Measurements from ENCODE around the gene PDE9A. TPM values are rescaled to one million over a fixed set of nuclear protein-coding genes. Genes with fewer than 3 reads are reported as not detected.

Gene PDE9A
- total and polyA plus RNA-seq, 2 of the 4 experiments (the other 2 are of a cell fraction): 0.89 to 0.90 TPM

- Histone ChIP-seq H4K20me1 (ENCODE audit: insufficient read depth, low read length) (no peaks in the 10 kb centered on the region), H2BK120ac (ENCODE audit: low read depth, low read length) (no peak overlapping the region), H3K9me1 (ENCODE audit: insufficient read depth, low read length) (no peaks in the 10 kb centered on the region), H2AK5ac (ENCODE audit: low read depth, low read length) (0 out of 2 replicates have a peak overlapping the region, but pooled peaks have one; percentile 35), H4K5ac (ENCODE audit: low read depth, low read length) (no peak overlapping the region), H2AFZ (replicated peaks; ENCODE audit: low read length, poor library complexity) (no peak overlapping the region), H3K4me1 (ENCODE audit: control insufficient read depth, insufficient read depth, low read length) (peaks cover 10% of the 10 kb centered on the region), H3K4me2 (ENCODE audit: low read depth, low read length) (no peak overlapping the region), H3K18ac (ENCODE audit: low read depth, low read length) (no peak overlapping the region), H3K9me3 (ENCODE audit: control insufficient read depth, insufficient read depth, low read length) (no peaks in the 10 kb centered on the region), H4K91ac (ENCODE audit: insufficient read depth, low read depth, low read length) (no peak overlapping the region), H3K23ac (ENCODE audit: low read depth, low read length) (no peak overlapping the region), H3K4me3 (ENCODE audit: insufficient read depth, low read depth, low read length) (no peak overlapping the region), H3K36me3 (ENCODE audit: control insufficient read depth, insufficient read depth, low read length) (no peaks in the 10 kb centered on the region), H2BK20ac (ENCODE audit: low read depth, low read length) (no peak overlapping the region), H3K27ac (ENCODE audit: insufficient read depth, low read length) (no peak overlapping the region), H3K4ac (ENCODE audit: low read depth, low read length) (no peak overlapping the region), H3K14ac (replicated peaks; ENCODE audit: low read depth, low read length) (no peak overlapping the region), H3K9ac (ENCODE audit: low read depth, low read length) (no peak overlapping the region), H4K8ac (ENCODE audit: low read depth in 2 of 2, low read length in 2 of 2) (no peak overlapping the region), H2BK15ac (ENCODE audit: low read depth, low read length) (no peak overlapping the region), H2BK5ac (ENCODE audit: low read depth, low read length, poor library complexity, severe bottlenecking) (no peak overlapping the region), H3K79me1 (ENCODE audit: low read depth in 1 of 2, low read length in 2 of 2) (no peaks in the 10 kb centered on the region), H3K27me3 (ENCODE audit: control insufficient read depth, insufficient read depth, low read length) (no peaks in the 10 kb centered on the region; the same call in 1 of the 2 replicates), H2AK9ac (replicated peaks; ENCODE audit: low read depth, low read length, poor library complexity) (no peak overlapping the region), H3K56ac (ENCODE audit: extremely low read depth, insufficient read depth, low read length) (no peak overlapping the region)
- ChIA-PET CTCF (no interaction called here), POLR2A (ENCODE audit: unreplicated experiment) (no interaction called here)
- DNase-seq (no peak), ATAC-seq (ENCODE audit: low read depth) (no peak)
- TF ChIP-seq RAD21 (IDR thresholded peaks at IDR 0.05; ENCODE audit: low read length) (no peak), MAFK (IDR thresholded peaks at IDR 0.05; ENCODE audit: low read depth, low read length) (no peak), USF2 (IDR thresholded peaks at IDR 0.05; ENCODE audit: low read depth, low read length) (no peak), POLR2A (IDR thresholded peaks at IDR 0.05; ENCODE audit: low read depth, low read length) (no peak), MXI1 (IDR thresholded peaks at IDR 0.05; ENCODE audit: borderline replicate concordance, low read depth, low read length) (no peak), FOS (IDR thresholded peaks at IDR 0.05; ENCODE audit: low read depth, low read length) (no peak), MAZ (IDR thresholded peaks at IDR 0.05; ENCODE audit: borderline replicate concordance, low read depth, low read length) (no peak), NFE2L2 (IDR thresholded peaks at IDR 0.05; ENCODE audit: low read depth, low read length) (no peak), CHD1 (IDR thresholded peaks at IDR 0.05; ENCODE audit: low read depth, low read length) (no peak)
- in situ Hi-C loops (cut with MboI; ENCODE audit: low sequenced_read_pairs) (no loop called here), intact Hi-C loops (cut with micrococcal nuclease) (no loop called here), dilution Hi-C loops (cut with HindIII; ENCODE audit: low sequenced_read_pairs, unreplicated experiment) (no loop called here)
- no TSS peak for BruUV-seq (replicated peaks)
- 86% methylated on average over 17 of the region's 28 CpGs; no CpG with 5 or more reads in 1 of the 2 experiments for WGBS, 2 experiments (ENCODE audit: extremely low coverage in 2 of 2, insufficient read length in 1 of 2)
These were observed 8.0 kb upstream of the PDE9A start for GRCh38 chr21:42645211-42646075.
